Eye (tissue), 1 donor: Measurements from ENCODE around the gene ZNF846.
"Not testable (repeated sequence)": the region's sequence is repeated elsewhere in the genome, so short reads cannot be mapped to it uniquely, and the experiment has no call there.

ENCODE experiments used
- DNase-seq: peaks from one replicate; pipeline ENCODE4 v3.0.0-alpha.2; 2015

ZNF846 gene

GRCh38 chr19:9782338-9782737 is 13.8 kb upstream of the ZNF846 start:
- no peak for DNase-seq

GRCh38 chr19:9757544-9758501 is 10.7 kb downstream of the ZNF846 start:
- DNase-seq: no peak

- DNase-seq: no peak
Measured at GRCh38 chr19:9752701-9753443, 15.7 kb downstream of the ZNF846 start.

GRCh38 chr19:9751446-9751845 is 17.1 kb downstream of the ZNF846 start:
- DNase-seq: no peak

- DNase-seq: no peak
Measured at GRCh38 chr19:9741476-9742171, 26.9 kb downstream of the ZNF846 start.

GRCh38 chr19:9735986-9736385 is 32.6 kb downstream of the ZNF846 start:
- DNase-seq: no peak

- DNase-seq: not testable (repeated sequence)
Measured at GRCh38 chr19:9730056-9730455, 38.5 kb downstream of the ZNF846 start.

- no peak for DNase-seq
Measured at GRCh38 chr19:9729162-9729561, 39.4 kb downstream of the ZNF846 start.

- no peak for DNase-seq
Measured at GRCh38 chr19:9727644-9728043, 40.9 kb downstream of the ZNF846 start.

- not testable (repeated sequence) for DNase-seq
Measured at GRCh38 chr19:9725508-9726201, 42.9 kb downstream of the ZNF846 start.

- no peak for DNase-seq
Measured at GRCh38 chr19:9724157-9724556, 44.4 kb downstream of the ZNF846 start.

- DNase-seq: peak; percentile 72
Measured at GRCh38 chr19:9721861-9722260, 46.7 kb downstream of the ZNF846 start.

- peak; percentile 38 for DNase-seq
Measured at GRCh38 chr19:9720541-9720940, 48.0 kb downstream of the ZNF846 start.

GRCh38 chr19:9711815-9712214 is 56.7 kb downstream of the ZNF846 start:
- no peak for DNase-seq

- no peak for DNase-seq
Measured at GRCh38 chr19:9709305-9709704, 59.2 kb downstream of the ZNF846 start.

- DNase-seq: no peak
Measured at GRCh38 chr19:9705836-9706235, 62.7 kb downstream of the ZNF846 start.

GRCh38 chr19:9702186-9702585 is 66.4 kb downstream of the ZNF846 start:
- no peak for DNase-seq
